ENCODE results near the gene GPR84.

Gene GPR84

GRCh38 chr12:54321363-54321762 is 42.9 kb downstream of the GPR84 start:
- FAIRE-seq, result no peak

Data from A204.1 (cell line).